Measurements from ENCODE around the gene ZNF101.

- TF ChIP-seq CTCF (IDR thresholded peaks at IDR 0.05) (no peak), SIN3A (IDR thresholded peaks at IDR 0.05; ENCODE audit: borderline replicate concordance, insufficient read depth, low read depth, low read length) (no peak), POLR2AphosphoS5 (IDR thresholded peaks at IDR 0.05; ENCODE audit: low read depth, low read length) (no peak), REST (IDR thresholded peaks at IDR 0.05; ENCODE audit: insufficient read depth in 1 of 2, low read depth in 2 of 2, low read length in 1 of 2) (no peak), TCF7L2 (IDR thresholded peaks at IDR 0.05; ENCODE audit: low read depth, low read length) (no peak)
These were observed 51.2 kb downstream of the ZNF101 start for GRCh38 chr19:19719798-19720197.
